SK-N-MC (cell line): ENCODE data around the gene TNFRSF14.

Experiments
- EZH2 ChIP-seq: fragments of 200-600 bp; sonication (generic); IDR thresholded peaks from one replicate; pipeline ENCODE4 v1.6.1; 2017; ENCODE audit warnings: antibody characterized with exemption
- POLR2AphosphoS5 ChIP-seq: IDR thresholded peaks from 2 replicates; pipeline ENCODE4 v1.6.1; 2012; ENCODE audit warnings: mild to moderate bottlenecking, low read depth, low read length, borderline replicate concordance

- TF ChIP-seq EZH2 = no peak
- no peak for TF ChIP-seq POLR2AphosphoS5
Observed at GRCh38 chr1:2557482-2558400, 1.6 kb downstream of the TNFRSF14 start.
